ENCODE data around the gene MYRF.

The MYRF gene

DNA sequence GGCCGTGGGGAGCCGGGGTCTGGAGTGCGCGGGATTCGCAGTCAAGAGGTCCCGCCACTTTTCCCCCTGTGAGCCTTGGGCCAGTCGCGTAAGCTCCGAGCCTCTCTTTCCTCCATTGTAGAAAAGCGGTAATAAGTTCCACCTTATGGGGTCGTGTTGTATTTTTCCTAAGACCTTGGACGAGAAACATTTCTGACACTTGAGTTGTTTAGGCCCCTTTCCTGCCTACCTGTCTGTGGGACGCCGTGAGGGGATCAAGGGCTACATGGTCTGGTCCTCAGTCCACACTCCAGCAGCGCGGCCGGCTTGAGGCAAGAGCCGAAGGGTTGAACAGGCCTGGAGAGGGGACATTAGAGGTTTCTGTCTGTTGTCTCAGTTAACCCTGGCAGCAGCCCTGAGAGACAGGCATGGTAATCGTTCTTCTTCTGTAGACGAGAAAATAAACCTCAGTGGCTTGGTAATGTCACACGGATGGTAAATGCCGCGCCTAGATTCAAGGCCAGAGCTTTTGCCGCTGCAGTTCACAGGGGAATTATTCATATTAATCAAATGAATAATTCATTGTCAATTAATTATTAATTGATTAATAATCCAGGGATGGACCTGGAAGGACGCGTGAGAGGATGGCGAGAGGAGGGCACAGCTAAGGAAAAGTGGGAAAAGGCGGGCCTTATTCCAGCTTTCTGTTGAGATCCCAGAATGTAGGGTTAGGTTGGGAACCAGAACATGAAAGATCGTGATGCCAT is 40.8 kb downstream of the MYRF start:
- peak overlapping the region; percentile 89 for H3K27ac ChIP-seq (ENCODE audit: extremely low read depth, low read depth, low read length)
- ChIA-PET CTCF (interaction anchor here (0.6 to 9.0 kb wide), 9 partner anchors 8 to 601 kb away, joined by 3 to 118 read pairs (median 6); no protein-coding TSS in a partner anchor), POLR2A (interaction anchor here (1.1 to 3.6 kb wide), 8 partner anchors 8 to 156 kb away, joined by 3 to 38 read pairs (median 5); partner anchors contain the start of genes FADS1 and FADS2)
- TF ChIP-seq ZBTB17 (tag by site-specific recombination; IDR thresholded peaks at IDR 0.05): peak; percentile 31; the same call in 1 of the 2 replicates
- TF ChIP-seq, protein P1, sequence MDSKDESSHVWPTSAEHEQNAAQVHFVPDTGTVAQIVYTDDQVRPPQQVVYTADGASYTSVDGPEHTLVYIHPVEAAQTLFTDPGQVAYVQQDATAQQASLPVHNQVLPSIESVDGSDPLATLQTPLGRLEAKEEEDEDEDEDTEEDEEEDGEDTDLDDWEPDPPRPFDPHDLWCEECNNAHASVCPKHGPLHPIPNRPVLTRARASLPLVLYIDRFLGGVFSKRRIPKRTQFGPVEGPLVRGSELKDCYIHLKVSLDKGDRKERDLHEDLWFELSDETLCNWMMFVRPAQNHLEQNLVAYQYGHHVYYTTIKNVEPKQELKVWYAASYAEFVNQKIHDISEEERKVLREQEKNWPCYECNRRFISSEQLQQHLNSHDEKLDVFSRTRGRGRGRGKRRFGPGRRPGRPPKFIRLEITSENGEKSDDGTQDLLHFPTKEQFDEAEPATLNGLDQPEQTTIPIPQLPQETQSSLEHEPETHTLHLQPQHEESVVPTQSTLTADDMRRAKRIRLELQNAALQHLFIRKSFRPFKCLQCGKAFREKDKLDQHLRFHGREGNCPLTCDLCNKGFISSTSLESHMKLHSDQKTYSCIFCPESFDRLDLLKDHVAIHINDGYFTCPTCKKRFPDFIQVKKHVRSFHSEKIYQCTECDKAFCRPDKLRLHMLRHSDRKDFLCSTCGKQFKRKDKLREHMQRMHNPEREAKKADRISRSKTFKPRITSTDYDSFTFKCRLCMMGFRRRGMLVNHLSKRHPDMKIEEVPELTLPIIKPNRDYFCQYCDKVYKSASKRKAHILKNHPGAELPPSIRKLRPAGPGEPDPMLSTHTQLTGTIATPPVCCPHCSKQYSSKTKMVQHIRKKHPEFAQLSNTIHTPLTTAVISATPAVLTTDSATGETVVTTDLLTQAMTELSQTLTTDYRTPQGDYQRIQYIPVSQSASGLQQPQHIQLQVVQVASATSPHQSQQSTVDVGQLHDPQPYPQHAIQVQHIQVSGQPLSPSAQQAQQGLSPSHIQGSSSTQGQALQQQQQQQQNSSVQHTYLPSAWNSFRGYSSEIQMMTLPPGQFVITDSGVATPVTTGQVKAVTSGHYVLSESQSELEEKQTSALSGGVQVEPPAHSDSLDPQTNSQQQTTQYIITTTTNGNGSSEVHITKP (tag by site-specific recombination; IDR thresholded peaks at IDR 0.05): 0 out of 2 replicates have a peak, but pooled peaks have one; percentile 28
- TF ChIP-seq, protein P2, sequence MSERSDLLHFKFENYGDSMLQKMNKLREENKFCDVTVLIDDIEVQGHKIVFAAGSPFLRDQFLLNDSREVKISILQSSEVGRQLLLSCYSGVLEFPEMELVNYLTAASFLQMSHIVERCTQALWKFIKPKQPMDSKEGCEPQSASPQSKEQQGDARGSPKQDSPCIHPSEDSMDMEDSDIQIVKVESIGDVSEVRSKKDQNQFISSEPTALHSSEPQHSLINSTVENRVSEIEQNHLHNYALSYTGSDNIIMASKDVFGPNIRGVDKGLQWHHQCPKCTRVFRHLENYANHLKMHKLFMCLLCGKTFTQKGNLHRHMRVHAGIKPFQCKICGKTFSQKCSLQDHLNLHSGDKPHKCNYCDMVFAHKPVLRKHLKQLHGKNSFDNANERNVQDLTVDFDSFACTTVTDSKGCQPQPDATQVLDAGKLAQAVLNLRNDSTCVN (tag by site-specific recombination; optimal IDR thresholded peaks at IDR 0.05): peak; percentile 47
- 0 out of 2 replicates have a peak, but pooled peaks have one; percentile 18 for TF ChIP-seq ZNF660 (tag by site-specific recombination; IDR thresholded peaks at IDR 0.05)
- TF ChIP-seq TRIM28 (IDR thresholded peaks at IDR 0.05; ENCODE audit: borderline replicate concordance, low read length): no peak
- H3K4me1 ChIP-seq (ENCODE audit: control insufficient read depth, insufficient read depth, low read length): 0 out of 2 replicates have a peak, but pooled peaks cover 3% of the 10 kb centered on the region
- no peaks in the 10 kb centered on the region for H3K9me3 ChIP-seq (ENCODE audit: control insufficient read depth, insufficient read depth, low read depth, low read length)
- peak overlapping the region; percentile 87 for H3K4me3 ChIP-seq (ENCODE audit: low read depth, low read length)
- peaks cover 0 to 61% of the 10 kb centered on the region in 2 experiments; a peak in 2 of 3 replicates for H3K36me3 ChIP-seq (ENCODE audit: control insufficient read depth in 2 of 2, insufficient read depth in 1 of 2, low read length in 2 of 2)

DNA sequence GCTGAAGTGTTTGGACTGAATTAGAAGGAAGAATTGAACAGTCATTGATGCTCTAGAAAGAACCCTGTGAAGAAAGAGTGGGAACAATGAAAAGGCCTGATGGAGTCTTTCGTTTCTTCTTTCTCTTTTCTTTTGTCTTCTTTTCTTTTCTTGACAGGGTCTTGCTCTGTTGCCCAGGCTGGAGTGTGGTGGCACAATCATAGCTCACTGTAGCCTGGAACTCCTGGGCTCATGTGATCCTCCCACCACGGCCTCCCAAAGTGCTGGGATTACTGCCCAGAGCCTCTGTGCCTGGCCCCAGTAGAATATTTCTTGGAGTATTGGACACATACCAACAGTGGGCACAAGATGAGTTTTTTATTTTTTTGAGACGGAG is 41.4 kb downstream of the MYRF start:
- H3K27ac ChIP-seq (ENCODE audit: extremely low read depth, low read depth, low read length): peak overlapping the region; percentile 89; the same call in 1 of the 2 replicates
- peaks cover 0 to 61% of the 10 kb centered on the region in 2 experiments; a peak in 2 of 3 replicates for H3K36me3 ChIP-seq (ENCODE audit: control insufficient read depth in 2 of 2, insufficient read depth in 1 of 2, low read length in 2 of 2)
- no peaks in the 10 kb centered on the region for H3K9me3 ChIP-seq (ENCODE audit: control insufficient read depth, insufficient read depth, low read depth, low read length)
- peak overlapping the region; percentile 87 for H3K4me3 ChIP-seq (ENCODE audit: low read depth, low read length)
- 0 out of 2 replicates have a peak, but pooled peaks cover 3% of the 10 kb centered on the region for H3K4me1 ChIP-seq (ENCODE audit: control insufficient read depth, insufficient read depth, low read length)
- ChIA-PET POLR2A (interaction anchor here (3.6 kb wide), 1 partner anchor 22 kb away, joined by 38 read pairs; the partner anchor contains the start of gene FADS1), CTCF (interaction anchor here (0.6 to 9.0 kb wide), 8 partner anchors 21 to 314 kb away, joined by 3 to 118 read pairs (median 7); no protein-coding TSS in a partner anchor)
- peak; percentile 90 for TF ChIP-seq ZNF121 (tag by site-specific recombination; IDR thresholded peaks at IDR 0.05)
- 0 out of 2 replicates have a peak, but pooled peaks have one; percentile 14 for TF ChIP-seq GLIS1 (tag by site-specific recombination; IDR thresholded peaks at IDR 0.05)
- no peak for TF ChIP-seq ZNF76 (tag by site-specific recombination; IDR thresholded peaks at IDR 0.05; ENCODE audit: borderline replicate concordance, low read depth)

DNA sequence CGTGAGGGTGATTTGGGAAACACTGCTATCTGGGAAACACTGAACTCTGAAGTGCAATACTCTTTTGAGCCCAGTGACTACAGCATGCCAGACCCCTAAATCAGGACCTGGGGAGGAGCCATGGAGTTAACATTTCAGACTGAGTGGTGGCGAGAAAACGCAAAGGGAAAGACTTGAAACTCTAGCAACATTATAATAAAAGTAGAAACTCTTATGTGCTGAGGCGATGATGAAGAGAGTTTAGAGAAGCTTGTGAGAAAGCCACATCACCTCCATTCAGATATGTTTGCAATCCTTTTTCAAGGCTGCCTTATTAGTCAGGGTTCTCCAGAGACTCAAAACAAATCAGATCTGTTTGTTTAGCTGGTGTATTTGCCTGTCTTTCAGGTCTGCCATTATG is 42.1 kb downstream of the MYRF start:
- H3K27ac ChIP-seq (ENCODE audit: extremely low read depth, low read depth, low read length): no peak overlapping the region
- ChIA-PET POLR2A (no interaction called here), CTCF (interaction anchor here (1.1 to 9.0 kb wide), 4 partner anchors 46 to 288 kb away, joined by 3 to 118 read pairs (median 53); no protein-coding TSS in a partner anchor)
- peaks cover 0 to 60% of the 10 kb centered on the region in 2 experiments; a peak in 2 of 3 replicates for H3K36me3 ChIP-seq (ENCODE audit: control insufficient read depth in 2 of 2, insufficient read depth in 1 of 2, low read length in 2 of 2)
- H3K9me3 ChIP-seq (ENCODE audit: control insufficient read depth, insufficient read depth, low read depth, low read length): no peaks in the 10 kb centered on the region
- TF ChIP-seq, protein P3, sequence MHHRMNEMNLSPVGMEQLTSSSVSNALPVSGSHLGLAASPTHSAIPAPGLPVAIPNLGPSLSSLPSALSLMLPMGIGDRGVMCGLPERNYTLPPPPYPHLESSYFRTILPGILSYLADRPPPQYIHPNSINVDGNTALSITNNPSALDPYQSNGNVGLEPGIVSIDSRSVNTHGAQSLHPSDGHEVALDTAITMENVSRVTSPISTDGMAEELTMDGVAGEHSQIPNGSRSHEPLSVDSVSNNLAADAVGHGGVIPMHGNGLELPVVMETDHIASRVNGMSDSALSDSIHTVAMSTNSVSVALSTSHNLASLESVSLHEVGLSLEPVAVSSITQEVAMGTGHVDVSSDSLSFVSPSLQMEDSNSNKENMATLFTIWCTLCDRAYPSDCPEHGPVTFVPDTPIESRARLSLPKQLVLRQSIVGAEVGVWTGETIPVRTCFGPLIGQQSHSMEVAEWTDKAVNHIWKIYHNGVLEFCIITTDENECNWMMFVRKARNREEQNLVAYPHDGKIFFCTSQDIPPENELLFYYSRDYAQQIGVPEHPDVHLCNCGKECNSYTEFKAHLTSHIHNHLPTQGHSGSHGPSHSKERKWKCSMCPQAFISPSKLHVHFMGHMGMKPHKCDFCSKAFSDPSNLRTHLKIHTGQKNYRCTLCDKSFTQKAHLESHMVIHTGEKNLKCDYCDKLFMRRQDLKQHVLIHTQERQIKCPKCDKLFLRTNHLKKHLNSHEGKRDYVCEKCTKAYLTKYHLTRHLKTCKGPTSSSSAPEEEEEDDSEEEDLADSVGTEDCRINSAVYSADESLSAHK (tag by site-specific recombination; IDR thresholded peaks at IDR 0.05): peak; percentile 85
- TF ChIP-seq SCRT1 (tag by site-specific recombination; IDR thresholded peaks at IDR 0.05; ENCODE audit: borderline replicate concordance): no peak
- 0 out of 2 replicates have a peak, but pooled peaks cover 3% of the 10 kb centered on the region for H3K4me1 ChIP-seq (ENCODE audit: control insufficient read depth, insufficient read depth, low read length)
- no peak overlapping the region; the same call in 1 of the 2 replicates for H3K4me3 ChIP-seq (ENCODE audit: low read depth, low read length)
